ENCODE measurements around the gene POLE. TPM values are rescaled to one million over a fixed set of nuclear protein-coding genes. Genes with fewer than 3 reads are reported as not detected.

Gene POLE
- total and polyA plus RNA-seq, 2 experiments from 2014 or later, result 26.6 to 34.2 TPM

DNA sequence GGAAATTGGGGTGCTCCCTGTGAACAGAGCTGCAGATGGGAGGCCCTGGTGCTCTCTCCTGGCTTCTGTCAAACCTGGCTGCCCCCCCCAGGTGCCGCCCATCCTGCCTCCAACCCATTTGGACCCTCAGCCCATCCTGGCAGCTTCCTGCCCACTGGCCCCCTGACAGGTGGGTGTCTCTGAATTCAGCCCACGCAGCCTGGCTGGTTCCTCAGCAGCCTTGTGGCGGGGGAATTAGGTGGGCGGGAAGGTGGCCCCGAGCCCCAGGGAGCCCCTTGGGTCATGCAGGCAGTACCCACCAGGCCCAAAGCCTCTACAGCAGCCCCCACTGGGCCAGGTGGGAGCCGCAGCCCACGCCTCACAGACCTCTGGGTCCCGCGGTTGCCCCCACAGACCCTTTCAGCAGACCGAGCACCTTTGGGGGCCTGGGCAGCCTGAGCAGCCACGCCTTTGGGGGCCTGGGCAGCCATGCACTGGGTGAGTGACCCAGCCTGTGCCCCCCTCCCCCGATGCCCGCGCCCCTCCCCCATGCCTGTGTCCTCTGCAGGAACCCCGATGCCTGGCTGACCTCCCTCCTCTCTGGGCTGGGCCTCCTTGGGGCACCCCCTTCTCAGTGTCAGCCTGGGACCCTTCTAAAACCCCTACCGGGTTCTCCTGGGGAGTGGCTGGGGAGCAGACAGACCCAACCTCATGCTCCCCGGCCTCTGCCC, 105.6 kb downstream of the POLE start:
- H4K20me1 ChIP-seq (ENCODE audit: insufficient read depth, poor library complexity, severe bottlenecking), result peaks cover 8% of the 10 kb centered on the region
- TF ChIP-seq EZH2phosphoT487 (IDR thresholded peaks at IDR 0.05; ENCODE audit: low read depth, severe bottlenecking, unreplicated experiment) (no peak), EZH2 (IDR thresholded peaks at IDR 0.05; ENCODE audit: borderline replicate concordance) (no peak)
- TF ChIP-seq, protein P1, sequence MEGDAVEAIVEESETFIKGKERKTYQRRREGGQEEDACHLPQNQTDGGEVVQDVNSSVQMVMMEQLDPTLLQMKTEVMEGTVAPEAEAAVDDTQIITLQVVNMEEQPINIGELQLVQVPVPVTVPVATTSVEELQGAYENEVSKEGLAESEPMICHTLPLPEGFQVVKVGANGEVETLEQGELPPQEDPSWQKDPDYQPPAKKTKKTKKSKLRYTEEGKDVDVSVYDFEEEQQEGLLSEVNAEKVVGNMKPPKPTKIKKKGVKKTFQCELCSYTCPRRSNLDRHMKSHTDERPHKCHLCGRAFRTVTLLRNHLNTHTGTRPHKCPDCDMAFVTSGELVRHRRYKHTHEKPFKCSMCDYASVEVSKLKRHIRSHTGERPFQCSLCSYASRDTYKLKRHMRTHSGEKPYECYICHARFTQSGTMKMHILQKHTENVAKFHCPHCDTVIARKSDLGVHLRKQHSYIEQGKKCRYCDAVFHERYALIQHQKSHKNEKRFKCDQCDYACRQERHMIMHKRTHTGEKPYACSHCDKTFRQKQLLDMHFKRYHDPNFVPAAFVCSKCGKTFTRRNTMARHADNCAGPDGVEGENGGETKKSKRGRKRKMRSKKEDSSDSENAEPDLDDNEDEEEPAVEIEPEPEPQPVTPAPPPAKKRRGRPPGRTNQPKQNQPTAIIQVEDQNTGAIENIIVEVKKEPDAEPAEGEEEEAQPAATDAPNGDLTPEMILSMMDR (IDR thresholded peaks at IDR 0.05; ENCODE audit: poor library complexity), result no peak
- H3K79me2 ChIP-seq, result no peaks in the 10 kb centered on the region
- no peaks in the 10 kb centered on the region for H3K36me3 ChIP-seq (replicated peaks; ENCODE audit: insufficient read depth, low read depth)
- no peak for DNase-seq (ENCODE audit: low spot score)
- H3K4me1 ChIP-seq (ENCODE audit: insufficient read depth), result no peaks in the 10 kb centered on the region
- peaks cover 12% of the 10 kb centered on the region for H3K27me3 ChIP-seq
- H3K27ac ChIP-seq, result no peak overlapping the region
- no peaks in the 10 kb centered on the region for H3K9me3 ChIP-seq (ENCODE audit: low read depth)
- no peak overlapping the region for H3K4me3 ChIP-seq
- no peaks in the 10 kb centered on the region for H3K9me2 ChIP-seq (replicated peaks; ENCODE audit: insufficient read depth)
- no peak overlapping the region for H3K4me2 ChIP-seq
- no peak overlapping the region for H2AFZ ChIP-seq
- 78% methylated on average over 11 of the region's 17 CpGs for WGBS (ENCODE audit: low lambda C conversion rate, missing lambda C conversion rate)

DNA sequence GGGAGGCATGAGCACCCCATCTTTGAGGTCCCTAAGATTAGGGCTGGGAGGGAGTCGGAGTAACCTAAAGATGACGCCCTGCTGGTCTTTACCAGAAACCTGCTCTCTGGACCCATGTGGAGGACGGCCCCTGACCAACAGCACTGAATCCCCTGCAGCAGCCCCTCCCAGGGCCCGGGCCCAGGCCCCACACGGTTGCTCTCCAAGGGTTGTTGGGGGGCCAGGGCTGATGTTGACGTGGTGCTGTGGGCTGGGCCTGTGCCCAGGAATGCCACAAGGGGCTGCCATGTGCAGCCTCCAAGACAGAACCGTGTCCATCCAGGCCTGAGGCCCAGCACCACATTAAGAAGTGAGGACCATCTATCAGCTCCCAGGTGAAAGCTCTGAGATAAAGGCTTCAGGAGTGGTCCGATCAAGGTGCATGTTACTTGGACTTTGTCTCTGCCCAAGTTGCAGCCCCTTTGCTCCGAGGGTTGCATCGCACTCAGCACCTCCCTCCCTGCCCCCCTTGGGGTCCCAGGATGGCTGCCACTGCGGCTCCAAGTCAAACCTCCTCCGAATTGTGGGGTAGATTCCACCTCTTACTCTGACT, 106.3 kb downstream of the POLE start:
- Histone ChIP-seq H3K27me3 (peaks cover 12% of the 10 kb centered on the region), H4K20me1 (ENCODE audit: insufficient read depth, poor library complexity, severe bottlenecking) (peaks cover 8% of the 10 kb centered on the region), H3K27ac (no peak overlapping the region), H2AFZ (no peak overlapping the region), H3K79me2 (no peaks in the 10 kb centered on the region), H3K9me3 (ENCODE audit: low read depth) (no peaks in the 10 kb centered on the region), H3K4me1 (ENCODE audit: insufficient read depth) (no peaks in the 10 kb centered on the region), H3K36me3 (replicated peaks; ENCODE audit: insufficient read depth, low read depth) (no peaks in the 10 kb centered on the region), H3K4me3 (no peak overlapping the region), H3K9me2 (replicated peaks; ENCODE audit: insufficient read depth) (no peaks in the 10 kb centered on the region), H3K4me2 (no peak overlapping the region)
- no peak for DNase-seq (ENCODE audit: low spot score)
- WGBS (ENCODE audit: low lambda C conversion rate, missing lambda C conversion rate), result 98% methylated on average over 11 of the region's 12 CpGs
- no peak for TF ChIP-seq EZH2phosphoT487 (IDR thresholded peaks at IDR 0.05; ENCODE audit: low read depth, severe bottlenecking, unreplicated experiment)
- TF ChIP-seq EZH2 (IDR thresholded peaks at IDR 0.05; ENCODE audit: borderline replicate concordance), result no peak
- TF ChIP-seq, protein P1 (IDR thresholded peaks at IDR 0.05; ENCODE audit: poor library complexity), result no peak

DNA sequence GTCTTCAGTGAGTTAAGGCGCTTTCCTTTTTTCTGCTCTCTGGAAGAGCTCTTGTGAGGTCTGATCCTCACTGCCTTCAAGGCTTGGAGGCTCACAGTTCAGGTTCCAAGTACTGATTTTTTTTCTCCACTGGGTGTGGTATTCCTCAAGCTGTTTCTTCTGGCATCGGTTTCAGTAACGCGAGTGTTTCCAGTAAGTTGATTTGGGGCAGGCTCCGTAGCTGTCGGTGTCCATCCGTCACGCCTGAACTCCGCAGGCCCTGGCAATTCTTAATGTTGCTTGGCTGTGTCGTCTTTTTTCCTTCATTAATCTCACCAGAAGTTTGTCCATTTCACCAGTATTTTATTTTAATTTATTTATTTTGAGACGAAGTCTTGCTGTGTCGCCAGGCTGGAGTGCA, 107.4 kb downstream of the POLE start:
- TF ChIP-seq, protein P1 (IDR thresholded peaks at IDR 0.05; ENCODE audit: poor library complexity), result no peak
- TF ChIP-seq EZH2 (IDR thresholded peaks at IDR 0.05; ENCODE audit: borderline replicate concordance) (no peak), EZH2phosphoT487 (IDR thresholded peaks at IDR 0.05; ENCODE audit: low read depth, severe bottlenecking, unreplicated experiment) (no peak)
- Histone ChIP-seq H2AFZ (no peak overlapping the region), H3K4me1 (ENCODE audit: insufficient read depth) (no peaks in the 10 kb centered on the region), H3K27ac (no peak overlapping the region), H3K4me2 (no peak overlapping the region), H4K20me1 (ENCODE audit: insufficient read depth, poor library complexity, severe bottlenecking) (peaks cover 8% of the 10 kb centered on the region), H3K9me3 (ENCODE audit: low read depth) (no peaks in the 10 kb centered on the region), H3K9me2 (replicated peaks; ENCODE audit: insufficient read depth) (no peaks in the 10 kb centered on the region), H3K27me3 (peaks cover 12% of the 10 kb centered on the region), H3K4me3 (no peak overlapping the region), H3K79me2 (no peaks in the 10 kb centered on the region), H3K36me3 (replicated peaks; ENCODE audit: insufficient read depth, low read depth) (no peaks in the 10 kb centered on the region)
- 95% methylated on average over 12 of the region's 12 CpGs for WGBS (ENCODE audit: low lambda C conversion rate, missing lambda C conversion rate)
- DNase-seq (ENCODE audit: low spot score), result no peak

Data from hepatocyte (in vitro differentiated cells).